Gastroesophageal sphincter (tissue), 3 donors: Measurements from ENCODE around the gene PLCH2.

Experiments used
- POLR2AphosphoS5 ChIP-seq: sonication (generic); formaldehyde crosslinking; IDR thresholded peaks from one replicate; pipeline ENCODE4 v1.6.1; 2017; ENCODE audit warnings: antibody characterized with exemption
- TF ChIP-seq, protein P1 (sequence below), 4 experiments: fragments of 200-600 bp in 2 of 4; fragments of 450-650 bp in 2 of 4; sonication (generic) in 1 of 4; IDR thresholded peaks; one replicate each; pipeline ENCODE4 v1.5.1; 2017 to 2019; ENCODE audit warnings: antibody characterized with exemption in 4 of 4, mild to moderate bottlenecking in 2 of 4, moderate library complexity in 2 of 4

GRCh38 chr1:2553871-2554620 lies 78.0 kb downstream of the PLCH2 start:
- TF ChIP-seq, protein P1, sequence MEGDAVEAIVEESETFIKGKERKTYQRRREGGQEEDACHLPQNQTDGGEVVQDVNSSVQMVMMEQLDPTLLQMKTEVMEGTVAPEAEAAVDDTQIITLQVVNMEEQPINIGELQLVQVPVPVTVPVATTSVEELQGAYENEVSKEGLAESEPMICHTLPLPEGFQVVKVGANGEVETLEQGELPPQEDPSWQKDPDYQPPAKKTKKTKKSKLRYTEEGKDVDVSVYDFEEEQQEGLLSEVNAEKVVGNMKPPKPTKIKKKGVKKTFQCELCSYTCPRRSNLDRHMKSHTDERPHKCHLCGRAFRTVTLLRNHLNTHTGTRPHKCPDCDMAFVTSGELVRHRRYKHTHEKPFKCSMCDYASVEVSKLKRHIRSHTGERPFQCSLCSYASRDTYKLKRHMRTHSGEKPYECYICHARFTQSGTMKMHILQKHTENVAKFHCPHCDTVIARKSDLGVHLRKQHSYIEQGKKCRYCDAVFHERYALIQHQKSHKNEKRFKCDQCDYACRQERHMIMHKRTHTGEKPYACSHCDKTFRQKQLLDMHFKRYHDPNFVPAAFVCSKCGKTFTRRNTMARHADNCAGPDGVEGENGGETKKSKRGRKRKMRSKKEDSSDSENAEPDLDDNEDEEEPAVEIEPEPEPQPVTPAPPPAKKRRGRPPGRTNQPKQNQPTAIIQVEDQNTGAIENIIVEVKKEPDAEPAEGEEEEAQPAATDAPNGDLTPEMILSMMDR (IDR thresholded peaks at IDR 0.05), result no peak
- no peak for TF ChIP-seq POLR2AphosphoS5
